ENCODE data around the gene RGCC. TPM values are rescaled to one million over a fixed set of nuclear protein-coding genes. Genes with fewer than 3 reads are reported as not detected.

The RGCC gene
- total RNA-seq, 1 experiment from 2014 or later, result not detected

GRCh38 chr13:41453620-41454019 lies 3.7 kb upstream of the RGCC start:
- H3K23ac ChIP-seq (ENCODE audit: insufficient read length, low read depth, low read length), result no peak overlapping the region
- H3K14ac ChIP-seq (ENCODE audit: insufficient read depth, low read length), result no peak overlapping the region
- H4K20me1 ChIP-seq (ENCODE audit: control insufficient read depth, insufficient read depth, insufficient read length), result no peaks in the 10 kb centered on the region
- H3K79me2 ChIP-seq (ENCODE audit: insufficient read depth, low read length), result no peaks in the 10 kb centered on the region
- H4K91ac ChIP-seq (ENCODE audit: insufficient read length, low read depth, low read length), result no peak overlapping the region
- H3K4ac ChIP-seq (ENCODE audit: low read depth, low read length), result no peak overlapping the region
- no peak overlapping the region for H3K56ac ChIP-seq (ENCODE audit: insufficient read length, low read depth, low read length)
- no peak overlapping the region for H3K9ac ChIP-seq (ENCODE audit: extremely low read depth, insufficient read length, low read length)
- no peak overlapping the region for H2BK120ac ChIP-seq (ENCODE audit: low read depth, low read length, poor library complexity, severe bottlenecking)
- TF ChIP-seq, protein P1, sequence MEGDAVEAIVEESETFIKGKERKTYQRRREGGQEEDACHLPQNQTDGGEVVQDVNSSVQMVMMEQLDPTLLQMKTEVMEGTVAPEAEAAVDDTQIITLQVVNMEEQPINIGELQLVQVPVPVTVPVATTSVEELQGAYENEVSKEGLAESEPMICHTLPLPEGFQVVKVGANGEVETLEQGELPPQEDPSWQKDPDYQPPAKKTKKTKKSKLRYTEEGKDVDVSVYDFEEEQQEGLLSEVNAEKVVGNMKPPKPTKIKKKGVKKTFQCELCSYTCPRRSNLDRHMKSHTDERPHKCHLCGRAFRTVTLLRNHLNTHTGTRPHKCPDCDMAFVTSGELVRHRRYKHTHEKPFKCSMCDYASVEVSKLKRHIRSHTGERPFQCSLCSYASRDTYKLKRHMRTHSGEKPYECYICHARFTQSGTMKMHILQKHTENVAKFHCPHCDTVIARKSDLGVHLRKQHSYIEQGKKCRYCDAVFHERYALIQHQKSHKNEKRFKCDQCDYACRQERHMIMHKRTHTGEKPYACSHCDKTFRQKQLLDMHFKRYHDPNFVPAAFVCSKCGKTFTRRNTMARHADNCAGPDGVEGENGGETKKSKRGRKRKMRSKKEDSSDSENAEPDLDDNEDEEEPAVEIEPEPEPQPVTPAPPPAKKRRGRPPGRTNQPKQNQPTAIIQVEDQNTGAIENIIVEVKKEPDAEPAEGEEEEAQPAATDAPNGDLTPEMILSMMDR (conservative IDR thresholded peaks at IDR 0.05), result no peak
- Mint-ChIP-seq H3K27me3 (ENCODE audit: low read depth) (peaks cover 59% of the 10 kb centered on the region), H3K4me3 (no peak overlapping the region), H3K27ac (no peak overlapping the region), H3K9me3 (peaks cover 0 to 5% of the 10 kb centered on the region in 2 experiments; a peak in 1 of 5 replicates), H3K36me3 (ENCODE audit: insufficient read depth in 1 of 3, low read depth in 3 of 3) (no peaks in the 10 kb centered on the region; a peak in 1 of 7 replicates), H3K4me1 (peaks cover 0 to 6% of the 10 kb centered on the region in 2 experiments; a peak in 2 of 4 replicates)
- H2AK5ac ChIP-seq (ENCODE audit: insufficient read length, low read length), result no peak overlapping the region
- no peak overlapping the region for H3K18ac ChIP-seq (ENCODE audit: insufficient read length, low read depth, low read length)
- no peak overlapping the region for H2BK12ac ChIP-seq (ENCODE audit: insufficient read length, low read depth, low read length)
- no peaks in the 10 kb centered on the region for H3K4me1 ChIP-seq (ENCODE audit: insufficient read depth, low read length)
- no peak overlapping the region for H3K4me2 ChIP-seq (ENCODE audit: insufficient read depth, insufficient read length, low read length)
- no peak overlapping the region for H2BK5ac ChIP-seq (ENCODE audit: insufficient read length, low read length)
- WGBS (ENCODE audit: extremely low coverage, insufficient read length, low lambda C conversion rate), result no CpG with 5 or more reads among the region's 7 CpGs
- H3T11ph ChIP-seq (ENCODE audit: low read length), result no peak overlapping the region
- H4K8ac ChIP-seq (replicated peaks; ENCODE audit: insufficient read length, low read depth, low read length), result no peak overlapping the region
- H2BK15ac ChIP-seq (ENCODE audit: low read depth, low read length), result no peak overlapping the region
- no peaks in the 10 kb centered on the region for H3K79me1 ChIP-seq (ENCODE audit: insufficient read depth, low read depth, low read length, poor library complexity, severe bottlenecking)
- no peak overlapping the region for H4K5ac ChIP-seq (ENCODE audit: insufficient read length, low read depth, low read length)
- H3K9me3 ChIP-seq (ENCODE audit: control insufficient read depth, low read depth, low read length), result no peaks in the 10 kb centered on the region
- peaks cover 17% of the 10 kb centered on the region for H3K23me2 ChIP-seq (ENCODE audit: insufficient read length, low read depth, low read length, poor library complexity, severe bottlenecking)
- no peak for DNase-seq
- H2AFZ ChIP-seq (ENCODE audit: low read length), result no peak overlapping the region
- H3K27me3 ChIP-seq (ENCODE audit: insufficient read depth, low read length), result peaks cover 33% of the 10 kb centered on the region
- no peak overlapping the region for H2BK20ac ChIP-seq (ENCODE audit: low read depth, low read length, poor library complexity, severe bottlenecking)
- no peak overlapping the region for H3K27ac ChIP-seq (ENCODE audit: insufficient read length, low read depth, low read length)

All from H9 (cell line).